ENCODE measurements around the gene GSN. TPM values are rescaled to one million over a fixed set of nuclear protein-coding genes. Genes with fewer than 3 reads are reported as not detected.

The GSN gene
- total and polyA plus RNA-seq, 2 of the 8 experiments (the other 6 are each of a cell fraction or from before 2014, with no cell fraction given) = 52.3 to 94.5 TPM

DNA sequence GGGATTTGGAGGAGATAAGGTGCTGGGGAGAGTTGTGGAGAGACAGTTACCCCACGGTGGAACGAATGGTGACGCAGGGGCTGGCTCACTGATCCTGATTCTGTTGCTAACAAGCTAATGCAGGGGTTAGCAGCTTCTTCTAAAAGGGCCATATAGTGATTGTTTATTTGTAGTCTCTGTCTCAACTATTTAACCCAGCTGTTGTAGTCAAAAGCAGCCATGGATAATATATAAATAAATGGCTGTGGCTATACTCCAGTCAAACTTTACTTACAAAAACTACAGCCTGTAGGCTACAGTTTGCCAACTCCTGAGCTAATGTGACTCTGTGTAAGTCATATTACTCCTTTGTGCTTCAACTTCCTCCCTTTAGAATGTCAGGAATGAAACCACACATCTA lies 80.3 kb downstream of the GSN start:
- Histone ChIP-seq H3K4me2 (ENCODE audit: insufficient read depth in 1 of 2, low read depth in 2 of 2, low read length in 2 of 2) (no peak overlapping the region), H3K36me3 (ENCODE audit: control insufficient read depth in 2 of 4, insufficient read depth in 4 of 4, low read length in 3 of 4) (peaks cover 0 to 52% (median 7%) of the 10 kb centered on the region in 4 experiments; a peak in 4 of 8 replicates), H3K4me1 (replicated peaks in 1 of 4; ENCODE audit: control insufficient read depth in 3 of 4, insufficient read depth in 4 of 4, low read length in 3 of 4) (no peaks in the 10 kb centered on the region), H3K56ac (replicated peaks; ENCODE audit: insufficient read length, low read depth, low read length) (no peak overlapping the region), H3K9me3 (ENCODE audit: insufficient read depth in 2 of 2, low read depth in 1 of 2, low read length in 1 of 2) (no peaks in the 10 kb centered on the region), H4K91ac (replicated peaks; ENCODE audit: insufficient read length, low read length) (no peak overlapping the region), H3K79me2 (ENCODE audit: control insufficient read depth in 1 of 2, insufficient read depth in 2 of 2, low read length in 2 of 2) (no peaks in the 10 kb centered on the region), H2BK15ac (ENCODE audit: low read length) (no peak overlapping the region), H3K27me3 (replicated peaks in 1 of 4; ENCODE audit: control insufficient read depth in 3 of 4, extremely low read depth in 1 of 4, insufficient read depth in 3 of 4, low read length in 3 of 4) (no peaks in the 10 kb centered on the region), H3K4me3 (ENCODE audit: extremely low read depth in 1 of 4, insufficient read depth in 2 of 4, low read depth in 3 of 4, low read length in 4 of 4) (no peak overlapping the region), H3K27ac (ENCODE audit: low read depth, low read length) (no peak overlapping the region), H4K20me1 (replicated peaks in 1 of 2; ENCODE audit: control insufficient read depth in 1 of 2, insufficient read depth in 2 of 2, low read length in 2 of 2) (no peaks in the 10 kb centered on the region), H2AK5ac (ENCODE audit: low read depth, low read length) (no peak overlapping the region), H4K5ac (ENCODE audit: insufficient read length, low read depth, low read length) (no peak overlapping the region), H3K18ac (ENCODE audit: extremely low read depth, low read length) (no peak overlapping the region), H2AFZ (ENCODE audit: low read length) (no peak overlapping the region), H3K79me1 (ENCODE audit: low read depth, low read length) (no peaks in the 10 kb centered on the region), H3K9ac (replicated peaks in 1 of 4; ENCODE audit: extremely low read depth in 1 of 4, low read depth in 3 of 4, low read length in 3 of 4) (no peak overlapping the region), H2BK5ac (ENCODE audit: low read depth, low read length) (no peak overlapping the region), H3K23me2 (ENCODE audit: low read depth, low read length) (no peaks in the 10 kb centered on the region), H2BK20ac (ENCODE audit: low read length) (no peak overlapping the region), H2BK12ac (ENCODE audit: low read depth, low read length) (no peak overlapping the region), H4K8ac (ENCODE audit: extremely low read depth, insufficient read depth, low read length) (no peak overlapping the region), H3K4ac (replicated peaks; ENCODE audit: insufficient read length, low read depth, low read length) (no peak overlapping the region), H3K23ac (ENCODE audit: insufficient read length) (no peak overlapping the region), H3K14ac (ENCODE audit: insufficient read length) (no peak overlapping the region), H2BK120ac (replicated peaks; ENCODE audit: low read depth, low read length) (no peak overlapping the region)
- FAIRE-seq (no peak), DNase-seq (ENCODE audit: low read depth in 1 of 2, low spot score in 2 of 2) (no peak)
- ChIA-PET POLR2A (ENCODE audit: partially characterized antibody) (no interaction called here), CTCF (ENCODE audit: partially characterized antibody) (interaction anchor here (1.2 to 4.5 kb wide), 2 partner anchors 28 to 136 kb away, joined by 5 to 20 read pairs; no protein-coding TSS in a partner anchor)
- 83% methylated on average over 3 of the region's 3 CpGs; no CpG with 5 or more reads in 1 of the 2 experiments for WGBS, 2 experiments (ENCODE audit: extremely low coverage in 1 of 2, insufficient coverage in 1 of 2, insufficient read length in 1 of 2, insufficient replicate concordance in 2 of 2, low coverage in 1 of 2, low lambda C conversion rate in 2 of 2, missing lambda C conversion rate in 1 of 2)
- TF ChIP-seq NRF1 (IDR thresholded peaks at IDR 0.05; ENCODE audit: low read depth, low read length) (no peak), EP300 (IDR thresholded peaks at IDR 0.05; ENCODE audit: borderline replicate concordance in 1 of 2, low read depth in 2 of 2, low read length in 2 of 2) (no peak), PHF8 (conservative IDR thresholded peaks at IDR 0.05; ENCODE audit: low read depth, low read length) (no peak), JUND (IDR thresholded peaks at IDR 0.05; ENCODE audit: low read length) (no peak), CHD2 (IDR thresholded peaks at IDR 0.05; ENCODE audit: low read length) (no peak), POLR2AphosphoS5 (IDR thresholded peaks at IDR 0.05; ENCODE audit: low read depth, low read length) (no peak), TAF7 (optimal IDR thresholded peaks at IDR 0.05; ENCODE audit: borderline replicate concordance, low read depth, low read length) (no peak), EGR1 (IDR thresholded peaks at IDR 0.05; ENCODE audit: borderline replicate concordance, low read depth, low read length) (no peak), SP2 (IDR thresholded peaks at IDR 0.05; ENCODE audit: low read length) (no peak), SUZ12 (IDR thresholded peaks at IDR 0.05; ENCODE audit: low read length) (no peak), POLR2A (IDR thresholded peaks at IDR 0.05; ENCODE audit: control extremely low read depth in 1 of 2, low read depth in 2 of 2, low read length in 2 of 2) (no peak), ASH2L (IDR thresholded peaks at IDR 0.05; ENCODE audit: low read length) (no peak)

Measured in H1 (cell line).